ENCODE measurements around the gene KCNJ5.
"Not testable (repeated sequence)": the region's sequence is repeated elsewhere in the genome, so short reads cannot be mapped to it uniquely, and the experiment has no call there.

The KCNJ5 gene

DNA sequence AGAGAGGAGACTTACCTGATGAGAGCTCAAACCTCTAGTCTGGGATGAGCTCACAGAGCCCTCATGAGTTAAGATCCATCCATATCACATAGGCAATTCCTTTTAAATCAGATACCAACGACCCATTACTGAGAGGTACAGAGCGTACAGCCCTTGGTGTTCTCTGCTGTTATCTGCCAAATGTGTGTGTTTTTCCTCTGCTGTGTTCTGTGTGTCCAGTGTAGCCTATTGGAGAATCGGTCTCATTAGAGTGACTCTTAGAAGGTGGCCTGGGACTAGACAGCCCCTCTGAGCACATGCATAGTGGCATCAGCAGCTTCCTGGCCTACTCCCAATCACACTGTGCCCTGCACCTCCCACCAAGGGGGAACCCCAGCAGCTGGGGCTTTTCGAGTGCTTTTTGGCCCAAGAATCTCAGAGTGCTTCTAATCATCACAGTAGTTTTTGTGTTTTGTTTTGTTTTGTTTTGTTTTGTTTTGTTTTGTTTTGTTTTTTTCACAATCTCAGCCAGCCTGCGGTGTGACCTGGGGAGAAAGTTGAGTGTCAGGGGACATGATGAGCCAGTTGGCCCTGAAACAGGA, 26.1 kb downstream of the KCNJ5 start:
- no peak for DNase-seq
- TF ChIP-seq GATA1 (IDR thresholded peaks at IDR 0.05; ENCODE audit: low read depth, low read length) (no peak), POLR2A (IDR thresholded peaks at IDR 0.05; ENCODE audit: low read length) (no peak)

DNA sequence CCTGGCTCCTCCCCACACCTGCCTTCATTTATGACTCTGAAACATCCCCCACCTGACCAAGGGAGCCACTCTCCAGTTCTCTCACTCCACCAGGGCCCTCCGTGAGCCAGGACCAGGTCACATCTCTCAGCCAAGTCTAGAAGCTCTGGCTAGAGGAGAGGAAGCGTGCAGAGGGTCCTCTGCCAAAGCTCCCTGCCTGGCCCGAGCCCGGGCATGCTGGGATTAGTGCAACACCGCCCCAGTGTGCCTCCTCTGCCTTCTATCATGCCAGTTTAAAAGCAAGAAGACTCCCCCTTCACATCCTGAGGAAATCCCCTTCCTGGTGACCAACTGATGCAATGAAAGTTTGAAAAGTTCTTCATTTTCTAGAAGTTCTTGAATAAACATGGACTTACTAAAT, 28.1 kb downstream of the KCNJ5 start:
- no peak for DNase-seq
- TF ChIP-seq GATA1 (IDR thresholded peaks at IDR 0.05; ENCODE audit: low read depth, low read length) (no peak), POLR2A (IDR thresholded peaks at IDR 0.05; ENCODE audit: low read length) (no peak)

DNA sequence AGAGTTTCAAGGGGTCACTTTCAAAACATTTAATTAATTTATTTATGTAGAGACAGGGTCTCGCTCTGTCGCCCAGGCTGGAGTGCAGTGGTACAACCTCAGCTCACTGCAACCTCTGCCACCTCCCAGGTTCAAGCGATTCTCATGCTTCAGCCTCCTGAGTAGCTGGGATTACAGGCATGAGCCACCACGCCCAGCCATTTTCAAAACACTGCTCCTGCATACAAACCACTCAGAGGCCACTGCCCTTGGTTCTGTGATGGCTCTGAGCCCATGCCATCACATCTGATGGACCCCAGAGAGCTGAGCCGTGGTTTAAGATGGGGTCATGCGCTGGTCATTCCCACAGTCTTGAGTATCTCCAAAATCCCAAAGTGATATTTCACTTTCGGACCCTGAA, 28.5 kb downstream of the KCNJ5 start:
- DNase-seq = not testable (repeated sequence)

DNA sequence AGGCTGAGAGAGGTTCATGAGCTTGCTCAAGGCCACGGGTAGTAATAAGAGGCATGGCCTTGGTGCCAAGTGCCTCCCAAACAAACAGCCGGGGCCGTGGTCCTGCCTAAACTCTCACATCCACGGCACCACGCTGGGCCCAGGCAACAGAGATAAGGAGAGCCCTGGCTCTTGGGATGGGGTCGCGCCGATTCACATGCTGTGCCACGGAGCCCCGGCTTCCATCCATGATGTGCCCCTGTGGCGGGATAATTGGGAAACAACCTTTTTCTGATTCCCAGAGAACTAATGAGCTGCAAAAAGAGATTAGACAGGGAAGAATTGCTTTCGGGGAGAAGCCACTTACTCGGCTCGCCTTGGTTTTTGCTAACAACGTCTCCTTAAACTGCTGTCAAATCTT, 29.5 kb downstream of the KCNJ5 start:
- DNase-seq = no peak

DNA sequence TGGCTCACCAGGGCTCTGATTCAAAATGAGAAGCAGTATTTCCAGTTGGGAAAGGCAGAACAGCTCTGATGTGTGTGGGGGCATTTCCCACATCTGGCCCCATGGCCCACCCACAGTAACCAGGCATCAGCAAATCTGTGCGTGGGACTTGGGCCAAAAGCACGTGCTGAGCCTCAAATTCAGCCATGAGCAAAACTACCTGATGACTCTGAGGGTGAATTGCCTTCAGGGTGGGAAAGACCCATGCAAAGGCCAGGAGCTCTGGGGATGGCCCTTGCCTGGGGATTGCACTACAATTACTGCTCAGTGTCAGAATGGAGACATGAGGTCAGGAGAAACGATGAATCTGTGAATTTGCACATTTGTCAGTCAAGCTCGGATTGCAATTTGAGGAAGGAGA, 30.6 kb downstream of the KCNJ5 start:
- no peak for DNase-seq
- TF ChIP-seq GATA1 (IDR thresholded peaks at IDR 0.05; ENCODE audit: low read depth, low read length) (no peak), POLR2A (IDR thresholded peaks at IDR 0.05; ENCODE audit: low read length) (no peak)

More for the DNA sequence above, 29.5 kb downstream of the KCNJ5 start:
- TF ChIP-seq GATA1 (IDR thresholded peaks at IDR 0.05; ENCODE audit: low read depth, low read length) (no peak), POLR2A (IDR thresholded peaks at IDR 0.05; ENCODE audit: low read length) (no peak)

DNA sequence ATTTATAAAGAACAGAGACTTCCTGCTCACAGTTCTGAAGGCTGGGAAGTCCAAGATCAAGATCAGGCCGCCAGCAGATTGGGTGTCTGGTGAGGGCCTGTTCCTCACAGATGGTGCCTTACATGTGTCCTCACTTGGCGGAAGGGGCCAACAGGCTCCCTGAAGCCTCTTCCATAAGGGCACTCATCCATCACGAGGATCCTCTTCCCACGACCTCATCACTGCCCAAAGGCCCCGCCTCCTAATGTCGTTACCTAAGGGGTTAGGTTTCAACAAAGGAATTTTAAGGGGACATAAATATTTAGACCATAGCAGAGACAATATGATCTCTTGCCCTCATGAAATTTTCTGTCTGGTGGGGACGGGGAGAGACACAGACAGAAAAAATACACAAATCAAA, 32.9 kb downstream of the KCNJ5 start:
- no peak for DNase-seq
- TF ChIP-seq GATA1 (IDR thresholded peaks at IDR 0.05; ENCODE audit: low read depth, low read length) (no peak), POLR2A (IDR thresholded peaks at IDR 0.05; ENCODE audit: low read length) (no peak)

DNA sequence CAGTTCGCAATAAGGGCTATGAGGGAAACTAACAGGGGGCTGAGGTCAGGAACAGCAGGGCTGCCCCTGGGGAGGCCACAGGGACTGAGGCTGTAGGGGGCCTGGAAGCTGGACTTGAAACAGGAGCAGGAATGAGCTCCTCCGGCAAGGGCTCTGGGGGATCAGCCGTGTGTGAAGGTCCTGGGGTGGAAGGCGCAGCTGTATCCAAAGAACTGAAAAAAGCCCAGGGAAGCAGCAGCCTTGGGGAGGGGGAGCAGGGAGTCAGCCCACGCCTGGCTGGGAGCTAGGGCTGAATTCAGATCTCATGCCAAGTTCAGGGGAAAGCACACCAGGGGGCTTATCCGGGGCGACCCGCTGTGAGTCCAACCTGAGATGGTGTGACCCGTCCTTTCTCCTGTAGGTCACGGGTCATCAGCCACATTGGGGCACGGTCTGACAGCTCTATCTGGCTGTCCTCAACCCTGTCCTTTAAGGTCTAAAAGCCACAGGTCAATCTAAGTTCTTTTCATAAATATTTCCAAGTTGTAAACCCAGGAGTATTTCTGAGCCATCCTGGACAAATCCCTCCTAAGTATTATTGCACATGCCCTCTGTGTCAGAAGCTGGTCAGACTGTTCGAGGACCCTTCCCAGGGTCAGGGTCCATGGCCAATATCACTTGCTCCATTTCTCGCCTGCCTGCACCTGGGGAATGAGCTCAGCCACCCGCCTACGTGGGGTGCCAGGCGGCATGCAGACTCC, 33.5 kb downstream of the KCNJ5 start:
- TF ChIP-seq POLR2A (IDR thresholded peaks at IDR 0.05; ENCODE audit: low read length) = no peak
- no peak for TF ChIP-seq GATA1 (IDR thresholded peaks at IDR 0.05; ENCODE audit: low read depth, low read length)
- no peak for DNase-seq

DNA sequence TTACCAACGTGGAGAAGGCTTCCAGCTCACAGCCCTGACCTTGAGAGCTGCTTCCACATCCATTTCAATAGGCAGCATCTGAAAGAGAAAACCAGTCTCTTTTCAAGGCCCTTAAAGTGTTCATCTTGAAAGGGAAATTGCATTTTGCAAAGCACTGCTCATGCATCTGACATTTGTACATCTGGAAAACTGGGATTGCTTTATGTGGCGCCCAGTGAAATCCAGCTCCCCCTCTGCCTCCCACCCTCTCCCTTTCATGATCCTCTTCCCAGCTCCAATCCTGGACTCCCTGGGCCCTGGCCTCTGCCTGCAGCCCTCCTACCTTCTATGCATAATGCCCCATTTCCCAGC, 34.1 kb downstream of the KCNJ5 start:
- DNase-seq = no peak

DNA sequence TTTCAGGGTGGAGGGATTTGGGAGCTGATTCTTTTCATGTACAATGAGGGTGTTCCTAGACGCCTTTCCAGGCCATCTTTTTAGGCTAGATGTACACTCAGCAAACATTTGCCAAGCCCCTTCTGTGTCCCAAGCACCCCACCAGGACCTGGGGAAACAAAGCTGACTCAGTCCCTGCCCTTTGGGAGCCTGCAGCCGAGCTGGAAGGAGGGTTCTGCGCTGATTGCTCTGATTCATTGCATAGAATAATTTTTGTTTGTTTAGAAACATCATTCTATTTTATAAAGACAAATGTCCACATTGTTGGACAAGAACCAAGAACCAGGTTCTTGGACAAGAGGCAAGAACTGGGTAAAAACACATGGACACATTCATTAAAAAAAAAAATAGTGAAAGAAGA, 34.8 kb downstream of the KCNJ5 start:
- TF ChIP-seq POLR2A (IDR thresholded peaks at IDR 0.05; ENCODE audit: low read length) (no peak), GATA1 (IDR thresholded peaks at IDR 0.05; ENCODE audit: low read depth, low read length) (no peak)
- no peak for DNase-seq

More for the DNA sequence above, 34.1 kb downstream of the KCNJ5 start:
- no peak for TF ChIP-seq POLR2A (IDR thresholded peaks at IDR 0.05; ENCODE audit: low read length)
- TF ChIP-seq GATA1 (IDR thresholded peaks at IDR 0.05; ENCODE audit: low read depth, low read length) = no peak

DNA sequence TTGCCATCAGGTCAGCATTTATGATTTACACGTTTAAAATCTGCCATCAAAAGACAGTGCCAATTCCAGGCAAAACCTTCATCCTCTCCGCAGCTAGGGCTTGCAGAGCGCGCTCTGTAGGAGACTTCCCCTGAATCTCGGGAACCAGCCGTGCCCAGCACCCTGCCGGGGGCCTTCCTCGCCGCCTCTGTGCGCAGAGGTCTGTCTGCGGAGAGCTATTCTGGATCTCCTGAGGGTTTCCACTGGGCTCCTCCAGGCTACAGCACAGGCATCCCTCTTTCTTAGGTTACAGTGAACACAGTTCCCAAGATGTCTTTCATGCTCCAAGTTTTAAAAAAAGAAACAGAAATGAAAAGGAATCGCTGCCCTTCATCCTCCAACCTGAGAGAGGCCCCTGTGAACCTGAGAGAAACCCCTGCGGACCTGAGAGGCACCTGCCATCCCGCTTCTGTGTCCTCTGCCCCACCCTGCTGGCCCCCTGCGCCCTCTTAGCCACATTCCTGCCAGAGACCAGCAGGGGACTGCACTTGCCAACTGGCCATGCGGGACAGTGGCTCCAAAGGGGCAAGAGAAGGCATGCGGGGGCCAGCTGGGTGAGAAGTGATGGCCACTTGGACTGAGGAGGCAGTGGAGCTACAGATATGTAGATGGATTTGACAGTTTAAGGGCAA, 35.4 kb downstream of the KCNJ5 start:
- DNase-seq = no peak
- no peak for TF ChIP-seq POLR2A (IDR thresholded peaks at IDR 0.05; ENCODE audit: low read length)
- TF ChIP-seq GATA1 (IDR thresholded peaks at IDR 0.05; ENCODE audit: low read depth, low read length) = no peak

DNA sequence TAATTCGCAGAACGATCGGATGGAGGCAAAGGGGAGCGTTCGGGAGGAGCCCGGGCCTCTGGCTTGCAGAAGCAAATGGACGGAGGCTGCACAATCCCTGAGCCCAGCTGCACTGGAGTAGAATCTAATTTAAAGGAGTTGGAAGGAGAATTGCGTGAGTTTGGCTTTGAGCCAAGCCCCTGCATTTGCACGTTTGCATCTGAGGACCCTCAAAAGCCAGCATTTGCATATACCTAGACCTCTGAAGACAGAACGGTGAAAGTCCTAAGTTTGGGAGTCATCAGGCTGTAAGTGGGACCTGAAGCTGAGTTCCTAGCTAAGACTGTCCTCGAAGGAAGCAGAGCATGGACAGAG, 35.9 kb downstream of the KCNJ5 start:
- TF ChIP-seq POLR2A (IDR thresholded peaks at IDR 0.05; ENCODE audit: low read length) (no peak), GATA1 (IDR thresholded peaks at IDR 0.05; ENCODE audit: low read depth, low read length) (no peak)
- DNase-seq = no peak

DNA sequence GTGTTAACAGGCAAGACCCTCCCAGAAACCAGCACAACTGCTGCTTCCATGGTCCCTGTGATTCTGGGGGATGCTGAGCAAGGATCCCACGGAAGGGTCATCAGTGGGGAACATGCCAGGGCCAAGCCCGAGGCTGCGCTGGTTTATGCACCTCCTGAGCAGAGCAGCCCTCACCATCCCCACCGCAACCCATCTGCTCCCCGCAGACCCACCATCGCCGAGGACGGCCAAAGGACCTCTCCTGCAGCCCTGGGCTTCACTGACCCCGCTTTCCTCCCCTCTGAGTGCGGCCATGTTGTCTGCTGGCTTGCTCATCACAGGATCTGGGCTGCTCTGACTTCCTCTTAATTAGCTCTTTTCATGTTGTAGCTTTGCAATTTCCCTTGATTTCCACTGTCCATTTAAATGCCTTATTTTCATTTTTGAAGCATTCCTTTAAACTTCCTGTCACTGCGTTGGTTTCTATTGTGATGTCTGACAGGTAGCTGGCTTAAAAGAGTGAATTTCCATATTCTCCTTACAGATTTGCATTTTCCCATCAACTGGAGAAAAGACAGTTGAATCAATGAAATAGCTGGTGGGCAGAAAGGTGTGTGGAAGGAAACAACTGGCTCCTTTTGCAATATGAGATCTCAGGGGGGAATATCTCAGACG, 36.7 kb downstream of the KCNJ5 start:
- no peak for DNase-seq
- TF ChIP-seq POLR2A (IDR thresholded peaks at IDR 0.05; ENCODE audit: low read length) (no peak), GATA1 (IDR thresholded peaks at IDR 0.05; ENCODE audit: low read depth, low read length) (no peak)

DNA sequence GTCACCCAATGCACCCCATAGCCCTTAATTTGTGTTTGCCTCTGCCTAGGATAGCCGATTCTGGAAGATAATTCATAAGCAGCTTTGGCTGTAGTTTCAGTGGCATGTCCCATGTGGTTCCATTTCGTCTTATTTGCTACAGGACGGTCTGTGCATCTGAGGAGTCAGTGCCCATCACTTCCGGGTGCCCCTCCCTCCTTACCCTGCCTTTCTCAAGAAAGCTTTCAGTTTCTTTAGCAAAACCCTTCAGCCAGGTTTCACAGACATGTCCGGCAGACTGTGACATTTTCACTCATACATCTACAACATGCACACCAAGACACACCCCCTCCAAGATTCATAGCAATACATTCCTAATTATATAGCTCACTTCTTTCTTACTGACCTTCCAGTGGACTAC, 37.2 kb downstream of the KCNJ5 start:
- no peak for DNase-seq
- TF ChIP-seq GATA1 (IDR thresholded peaks at IDR 0.05; ENCODE audit: low read depth, low read length) (no peak), POLR2A (IDR thresholded peaks at IDR 0.05; ENCODE audit: low read length) (no peak)

DNA sequence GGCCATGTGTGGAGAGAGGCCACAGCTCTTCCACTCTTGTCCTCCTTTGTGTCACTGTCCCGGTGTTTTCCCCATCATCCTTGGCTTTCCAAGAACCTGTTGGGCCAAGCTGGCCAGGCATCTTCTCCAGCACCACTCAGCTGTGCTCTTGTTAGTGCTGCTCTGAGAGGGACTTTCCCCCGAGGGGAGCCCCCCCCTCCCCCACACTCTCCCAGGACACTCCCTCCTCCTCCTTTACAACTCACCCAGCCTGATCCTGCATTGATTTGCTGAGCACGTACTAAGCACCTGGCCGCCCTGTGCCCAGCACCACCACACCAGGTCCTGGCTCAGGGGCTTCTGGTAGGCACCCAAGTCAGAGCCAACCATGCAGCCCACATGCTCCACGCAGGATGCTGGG, 38.3 kb downstream of the KCNJ5 start:
- no peak for DNase-seq
- TF ChIP-seq GATA1 (IDR thresholded peaks at IDR 0.05; ENCODE audit: low read depth, low read length) (no peak), POLR2A (IDR thresholded peaks at IDR 0.05; ENCODE audit: low read length) (no peak)

DNA sequence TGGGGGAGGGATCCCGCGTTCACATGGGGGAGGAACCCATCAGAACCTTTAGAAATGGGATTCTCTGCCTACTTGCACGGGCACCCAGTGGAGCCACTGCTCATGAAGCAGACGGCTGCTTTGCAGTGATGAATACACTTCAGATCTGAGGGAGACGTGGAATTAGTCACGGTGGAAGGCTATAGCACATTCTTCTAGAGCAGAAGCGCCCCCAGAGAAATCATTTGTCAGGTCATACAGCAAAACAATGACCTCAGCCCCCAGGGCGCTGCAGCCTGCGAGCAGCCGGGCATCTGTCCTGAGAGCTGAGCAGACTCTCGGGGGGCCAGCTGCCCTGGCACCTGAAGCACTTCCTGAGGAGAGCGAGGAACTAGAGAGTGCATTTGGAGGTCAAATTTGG, 38.8 kb downstream of the KCNJ5 start:
- no peak for DNase-seq

More for the DNA sequence above, 38.8 kb downstream of the KCNJ5 start:
- TF ChIP-seq POLR2A (IDR thresholded peaks at IDR 0.05; ENCODE audit: low read length) = no peak
- TF ChIP-seq GATA1 (IDR thresholded peaks at IDR 0.05; ENCODE audit: low read depth, low read length) = no peak
